Right lobe of liver (tissue), 6 donors: Measurements from ENCODE around the gene GRIPAP1. TPM values are rescaled to one million over a fixed set of nuclear protein-coding genes. Genes with fewer than 3 reads are reported as not detected.

Source experiments
- ATAC-seq, 4 donors: fragments of 200-7000 bp; cut with Tn5 transposase; one replicate each; pipeline ENCODE4 v1.9.1; 2020; ENCODE audit warnings: mild to moderate bottlenecking in 4 of 4, moderate library complexity in 4 of 4
- DNase-seq, 3 donors: peaks; one replicate each; pipeline ENCODE4 v3.0.0-alpha.2; 2020
- H3K27ac ChIP-seq, 3 donors: fragments of 200-600 bp; one replicate each; pipeline ENCODE4 v1.8.0; 2022
- H3K27me3 ChIP-seq, 2 donors: fragments of 200-600 bp; one replicate each; pipeline ENCODE4 v1.8.0; 2022
- H3K36me3 ChIP-seq, 4 donors: fragments of 200-600 bp; sonication (generic) in 1 of 4; one replicate each; pipeline versions ENCODE4 v1.5.1 to v1.8.0; 2017 to 2022; ENCODE audit warnings: control low read depth in 1 of 4
- H3K4me1 ChIP-seq, 4 donors: fragments of 200-600 bp; sonication (generic) in 1 of 4; one replicate each; pipeline versions ENCODE4 v1.5.1 to v1.8.0; 2017 to 2022; ENCODE audit warnings: control low read depth in 1 of 4
- H3K4me3 ChIP-seq, 3 donors: fragments of 200-600 bp; one replicate each; pipeline ENCODE4 v1.8.0; 2022
- H3K9me3 ChIP-seq, 4 donors: fragments of 200-600 bp; sonication (generic) in 1 of 4; one replicate each; pipeline versions ENCODE4 v1.5.1 to v1.8.0; 2017 to 2022; ENCODE audit warnings: control low read depth in 1 of 4
- CTCF ChIP-seq, 4 donors: fragments of 200-600 bp in 3 of 4; fragments of 450-650 bp in 1 of 4; IDR thresholded peaks; one replicate each; pipeline versions ENCODE4 v1.5.1 to v1.8.0; 2016 to 2022; ENCODE audit warnings: antibody characterized with exemption in 4 of 4, mild to moderate bottlenecking in 2 of 4
- POLR2A ChIP-seq: fragments of 450-650 bp; IDR thresholded peaks from one replicate; pipeline ENCODE4 v1.6.1; 2017; ENCODE audit warnings: antibody characterized with exemption, mild to moderate bottlenecking
- WGBS: methylation state at CpG from one replicate; pipeline ENCODE4 v1.1.6; 2018; ENCODE audit warnings: low coverage, low lambda C conversion rate; ENCODE audit not compliant: insufficient coverage; ENCODE audit errors: missing lambda C conversion rate; 5-methylcytosine and 5-hydroxymethylcytosine counted together
- intact Hi-C, 2 donors: fragments of 100-400 bp; cut with DNase I; formaldehyde crosslinking; loops; one replicate each; pipeline versions ENCODE4 v1.11.2 to v1.14.1; 2022
- total RNA-seq, 6 experiments: library from RNA; depleted of rRNA in 2 of 6; stranded (reverse); fragments of >200 nt in 2 of 6; fragmentation: NEBNext Ultra II Directional in 3 of 6; extraction: Animal tissue kit (Norgen Biotek cat#: 25700) in 3 of 6; gene quantifications; one replicate each; pipeline versions ENCODE4 v1.1.0 to v1.2.4, GENCODE V29; 2016 to 2023
- donor health status: DM: no; HTN: yes; CAD: no.
- donor health status: DM: no; HTN: no; CAD: no.
- donor health status: DM: no; HTN: no; CAD: no.
- donor health status: DM: no; HTN: yes; CAD: no.
- donor health status: DM: no; HTN: yes; CAD: no.

GRIPAP1 gene
- total RNA-seq, 6 experiments from 2014 or later: 15.3 to 32.1 (median 22.0) TPM

GRCh38 chrX:48960291-48960690 lies 41.8 kb downstream of the GRIPAP1 start:
- DNase-seq (peak in 1 of 3 donors; percentile 6), ATAC-seq (no peak)
- intact Hi-C loops: no loop called here
- Histone ChIP-seq H3K36me3 (peaks cover 0 to 5% (median 0%) of the 10 kb centered on the region in 4 donors), H3K9me3 (no peaks in the 10 kb centered on the region), H3K27ac (no peak overlapping the region), H3K27me3 (no peaks in the 10 kb centered on the region), H3K4me3 (no peak overlapping the region), H3K4me1 (peaks cover 0 to 6% (median 0%) of the 10 kb centered on the region in 4 donors)
- TF ChIP-seq CTCF (IDR thresholded peaks at IDR 0.05) (no peak), POLR2A (no peak)
- 80% methylated on average over 2 of the region's 2 CpGs for WGBS

GRCh38 chrX:48958635-48959094 lies 43.4 kb downstream of the GRIPAP1 start:
- Histone ChIP-seq H3K27me3 (no peaks in the 10 kb centered on the region), H3K27ac (peak overlapping the region; percentile 61 to 95 (median 78)), H3K4me3 (peak overlapping the region; percentile 24 to 70 (median 39)), H3K9me3 (no peaks in the 10 kb centered on the region), H3K4me1 (peaks cover 0 to 6% (median 0%) of the 10 kb centered on the region in 4 donors), H3K36me3 (peaks cover 0 to 5% (median 0%) of the 10 kb centered on the region in 4 donors)
- DNase-seq (peak in 1 of 3 donors; percentile 37), ATAC-seq (peak; percentile 1 to 45 (median 12))
- intact Hi-C loops: loop anchor here in 1 of 2 donors (10.0 kb wide), 1 partner anchor 54 kb away; no protein-coding TSS in a partner anchor
- no peak for TF ChIP-seq POLR2A
- TF ChIP-seq CTCF (IDR thresholded peaks at IDR 0.05): no peak
- whole genome bisulfite sequencing: 60% methylated on average over 21 of the region's 21 CpGs

GRCh38 chrX:48957827-48958634 lies 44.0 kb downstream of the GRIPAP1 start:
- H3K27ac ChIP-seq: peak overlapping the region; percentile 90 to 95 (median 92)

GRCh38 chrX:48957477-48957826 lies 44.6 kb downstream of the GRIPAP1 start, which contains the start of gene OTUD5:
OTUD5 (minus strand) TSS chrX:48957607; CDS start chrX:48957570, 37 bp downstream.
- 31% methylated on average over 9 of the region's 53 CpGs for WGBS
- Histone ChIP-seq H3K4me1 (peaks cover 0 to 6% (median 0%) of the 10 kb centered on the region in 4 donors), H3K36me3 (peaks cover 0 to 5% (median 0%) of the 10 kb centered on the region in 4 donors), H3K4me3 (peak within 1 kb of the TSS; percentile 55 to 70 (median 63)), H3K9me3 (no peaks in the 10 kb centered on the region), H3K27ac (peak within 1 kb of the TSS; percentile 90 to 95 (median 92)), H3K27me3 (no peaks in the 10 kb centered on the region)
- peak in 1 of 3 donors; percentile 64 for DNase-seq
- intact Hi-C loops: loop anchor here in 1 of 2 donors (10.0 kb wide), 1 partner anchor 53 kb away; no protein-coding TSS in a partner anchor
- TF ChIP-seq CTCF (IDR thresholded peaks at IDR 0.05) (no peak), POLR2A (no peak)
- peak in 2 of 4 donors; percentile 1 to 2 for ATAC-seq

More at GRCh38 chrX:48957827-48958634, 44.0 kb downstream of the GRIPAP1 start:
- Histone ChIP-seq H3K9me3 (no peaks in the 10 kb centered on the region), H3K4me1 (peaks cover 0 to 6% (median 0%) of the 10 kb centered on the region in 4 donors), H3K4me3 (peak overlapping the region; percentile 47 to 70 (median 63)), H3K36me3 (peaks cover 0 to 5% (median 0%) of the 10 kb centered on the region in 4 donors), H3K27me3 (no peaks in the 10 kb centered on the region)
- 50% methylated on average over 14 of the region's 66 CpGs for WGBS
- intact Hi-C loops: loop anchor here in 1 of 2 donors (10.0 kb wide), 1 partner anchor 53 kb away; no protein-coding TSS in a partner anchor
- TF ChIP-seq POLR2A (peak; percentile 59), CTCF (IDR thresholded peaks at IDR 0.05) (no peak)
- DNase-seq: peak; percentile 94 to 98 (median 97)
- peak; percentile 90 to 93 (median 92) for ATAC-seq
